Stimulated activated CD4-positive, alpha-beta T cell treated with anti-CD3 and anti-CD28 coated beads, Interleukin-12 subunit alpha, Interleukin-12 subunit beta, amount 100 ng/mL, for 24 hours (primary cell): ENCODE measurements around the gene TFIP11.

ENCODE experiments used
- DNase-seq, 2 experiments: peaks; one replicate each; pipeline ENCODE4 v3.0.0-alpha.2; 2020; ENCODE audit warnings: low read depth in 2 of 2

The TFIP11 gene

GRCh38 chr22:26512149-26512793 lies at the start of gene TFIP11:
TSS of gene TFIP11 (minus strand) at chr22:26512473. CDS start at chr22:26510272, 2,201 bp downstream.
- DNase-seq, result peak; percentile 84 to 94

GRCh38 chr22:26561756-26562417 lies 49.6 kb upstream of the TFIP11 start:
- DNase-seq, result no peak

GRCh38 chr22:26559961-26560575 lies 47.8 kb upstream of the TFIP11 start:
- no peak for DNase-seq

DNA sequence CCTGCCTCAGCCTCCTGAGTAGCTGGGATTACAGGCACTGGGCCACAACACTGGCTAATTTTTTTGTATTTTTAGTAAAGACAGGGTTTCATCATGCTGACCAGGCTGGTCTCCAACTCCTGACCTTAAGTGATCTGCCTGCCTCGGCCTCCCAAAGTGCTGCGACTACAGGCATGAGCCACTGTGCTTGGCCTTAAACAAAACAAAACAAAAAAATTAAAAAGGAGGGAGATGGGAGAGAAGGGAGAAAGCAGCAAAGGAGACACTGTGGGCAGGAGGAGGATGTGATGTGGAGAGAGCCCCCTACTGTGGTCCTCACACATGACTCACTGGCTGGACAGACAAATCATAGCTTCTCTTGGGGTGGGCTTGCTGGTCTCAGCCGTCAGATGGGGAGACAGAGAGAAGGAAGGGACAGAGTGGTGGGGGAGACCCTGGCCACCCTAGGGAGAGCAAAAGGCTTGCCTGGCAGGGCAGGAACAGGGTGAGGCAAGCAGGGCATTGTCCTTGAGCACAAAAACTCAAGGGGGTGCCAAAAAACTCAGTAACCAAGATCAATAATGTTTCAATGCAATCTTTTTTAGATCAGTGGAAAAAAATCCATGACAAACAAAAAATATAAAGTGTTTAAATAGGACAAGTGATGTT lies 46.1 kb upstream of the TFIP11 start:
- no peak for DNase-seq

GRCh38 chr22:26556904-26557303 lies 44.6 kb upstream of the TFIP11 start:
- DNase-seq, result no peak

GRCh38 chr22:26555478-26555877 lies 43.2 kb upstream of the TFIP11 start:
- DNase-seq, result no peak

- no peak for DNase-seq
Observed at GRCh38 chr22:26554956-26555355, 42.7 kb upstream of the TFIP11 start.

DNA sequence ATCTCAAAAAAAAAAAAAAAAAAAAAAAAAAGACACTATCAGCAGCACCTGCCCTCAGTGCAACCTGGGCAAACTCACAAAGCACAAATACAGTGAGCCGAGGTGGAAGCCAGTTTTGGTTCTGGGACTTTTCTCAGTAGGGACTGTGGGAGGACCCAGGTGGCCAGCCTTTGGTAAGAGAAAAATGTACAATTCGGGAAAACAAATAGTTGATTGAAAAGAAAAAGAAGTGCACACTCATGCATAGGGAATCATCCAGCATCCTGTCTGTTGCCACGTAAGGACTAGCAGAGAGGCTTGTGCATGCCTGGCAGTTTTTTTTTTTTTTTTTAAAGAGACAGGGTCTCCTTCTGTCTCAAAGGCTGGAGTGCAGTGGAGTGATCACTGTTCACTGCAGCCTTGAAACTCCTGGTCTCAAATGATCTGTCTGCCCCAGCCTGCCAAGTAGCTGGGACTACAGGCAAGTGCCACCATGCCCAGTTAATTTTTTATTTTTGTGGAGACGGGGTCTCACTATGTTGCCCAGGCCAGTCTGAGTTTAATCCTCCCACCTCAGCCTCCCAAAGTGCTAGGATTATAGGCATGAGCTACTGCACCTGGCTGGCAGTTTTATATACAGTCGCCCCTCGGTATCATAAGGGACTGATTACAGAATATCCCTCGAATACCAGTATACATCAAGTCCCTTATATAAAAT lies 40.9 kb upstream of the TFIP11 start:
- DNase-seq, result no peak

DNA sequence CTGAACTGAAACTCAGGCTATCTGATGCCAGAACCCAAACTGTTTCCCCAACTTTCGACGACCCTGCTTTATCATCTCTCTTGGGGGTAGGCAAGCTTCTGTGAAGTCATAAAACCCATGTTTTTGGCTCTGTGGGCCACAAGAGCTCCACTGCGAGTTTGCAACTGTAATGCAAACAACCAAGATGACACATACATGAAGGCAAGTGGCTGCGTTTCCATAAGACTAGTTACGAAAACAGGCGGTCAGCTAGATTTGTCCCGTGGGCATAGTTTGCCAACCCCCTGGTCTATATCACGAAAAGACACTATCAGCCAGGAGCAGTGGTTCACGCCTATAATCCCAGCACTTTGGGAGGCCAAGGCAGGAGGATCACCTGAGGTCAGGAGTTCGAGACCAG lies 40.2 kb upstream of the TFIP11 start:
- DNase-seq, result no peak

DNA sequence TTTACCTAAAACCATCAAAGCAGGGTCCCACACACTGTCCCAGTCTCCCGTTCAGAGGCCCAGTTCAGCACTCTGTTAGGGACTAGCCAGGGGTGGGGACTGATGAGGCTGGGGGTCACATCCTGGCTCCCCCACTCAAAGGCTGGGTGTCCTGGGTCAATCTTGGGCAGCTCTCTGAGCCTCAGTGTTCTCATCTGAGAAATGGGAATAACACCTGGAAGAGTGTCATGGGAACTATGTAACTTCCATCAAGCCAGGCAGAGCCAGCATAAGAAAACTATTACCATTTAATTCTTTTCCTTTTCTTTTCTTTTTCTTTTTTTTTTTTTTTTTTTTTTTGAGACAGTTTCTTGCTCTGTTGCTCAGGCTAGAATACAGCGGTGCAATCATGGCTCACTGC lies 39.3 kb upstream of the TFIP11 start:
- DNase-seq, result no peak

GRCh38 chr22:26550498-26551033 lies 38.3 kb upstream of the TFIP11 start:
- no peak for DNase-seq

GRCh38 chr22:26549902-26550497 lies 37.7 kb upstream of the TFIP11 start:
- no peak for DNase-seq

- no peak for DNase-seq
Observed at GRCh38 chr22:26548984-26549383, 36.7 kb upstream of the TFIP11 start.

DNA sequence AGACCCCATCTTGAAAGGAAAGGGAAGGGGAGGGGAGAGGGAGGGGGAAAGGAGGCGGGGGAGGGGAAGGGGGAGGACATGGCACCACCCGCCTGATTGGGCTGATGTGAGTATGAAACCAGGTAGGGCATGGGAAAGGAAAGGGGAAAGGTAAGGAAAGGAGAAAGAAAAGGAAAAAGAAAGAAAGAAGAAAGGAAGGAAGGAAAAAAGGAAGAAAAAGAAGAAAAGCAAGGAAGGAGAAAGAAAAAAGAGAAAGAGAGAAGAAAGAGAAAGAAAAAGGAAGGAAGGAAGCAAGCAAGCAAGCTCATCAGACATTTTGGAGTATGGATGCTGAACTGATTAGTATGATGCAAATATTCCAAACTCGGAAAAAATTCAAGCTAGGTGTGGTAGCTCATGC lies 36.0 kb upstream of the TFIP11 start:
- DNase-seq, result no peak

DNA sequence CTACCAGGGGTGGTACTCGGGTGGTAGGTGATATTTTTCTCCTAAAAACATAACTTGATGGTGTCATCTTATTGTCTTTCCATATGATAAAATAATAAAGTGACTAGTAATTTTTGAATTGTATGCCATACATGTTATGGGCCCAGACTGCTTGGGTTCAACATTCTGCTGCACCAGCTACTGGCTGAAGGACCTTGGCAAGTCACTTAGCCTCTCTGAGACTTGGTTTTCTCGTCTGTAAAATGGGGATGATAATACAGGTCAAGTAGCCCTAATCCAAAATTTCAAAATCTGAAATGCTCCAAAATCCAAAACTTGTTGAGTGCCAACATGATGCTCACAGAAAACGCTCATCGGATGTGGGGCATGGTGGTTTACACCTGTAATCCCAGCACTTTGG lies 35.6 kb upstream of the TFIP11 start:
- no peak for DNase-seq

DNA sequence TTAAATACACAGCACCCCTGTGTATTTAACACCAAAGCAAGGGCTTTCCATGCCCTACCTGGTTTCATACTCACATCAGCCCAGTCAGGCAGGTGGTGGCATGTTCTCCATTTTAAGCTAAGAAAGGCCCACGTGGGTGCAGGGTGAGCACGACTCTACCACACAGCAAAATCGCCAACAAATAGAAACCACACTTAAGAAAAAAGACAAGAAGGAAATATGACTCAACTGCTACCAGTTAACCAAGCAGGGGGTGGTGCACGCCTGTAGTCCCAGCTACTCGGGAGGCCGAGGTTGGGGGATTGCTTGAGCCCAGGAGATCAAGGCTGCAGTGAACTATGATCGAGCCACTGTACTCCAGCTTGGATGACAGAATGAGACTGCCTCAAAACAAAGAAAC lies 35.2 kb upstream of the TFIP11 start:
- DNase-seq, result peak; percentile 1 to 11

- no peak for DNase-seq
Observed at GRCh38 chr22:26546282-26546681, 34.0 kb upstream of the TFIP11 start.

DNA sequence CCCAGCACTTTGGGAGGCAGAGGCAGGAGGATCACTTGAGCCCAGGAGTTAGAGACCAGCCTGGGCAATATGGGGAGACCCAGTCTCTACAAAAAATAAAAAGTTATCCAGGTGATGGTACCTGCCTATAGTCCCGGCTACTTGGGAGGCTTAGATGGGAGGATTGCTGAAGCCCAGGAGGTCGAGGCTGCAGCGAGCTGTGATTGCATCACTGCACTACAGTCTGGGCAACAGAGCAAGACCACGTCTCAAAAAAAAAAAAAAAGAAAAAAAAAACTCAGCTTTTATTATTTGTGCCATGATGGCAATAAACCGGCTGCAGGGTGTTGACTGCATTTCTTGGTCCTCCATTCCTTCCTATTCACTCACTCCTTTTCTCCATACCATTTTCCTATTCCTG lies 33.6 kb upstream of the TFIP11 start:
- no peak for DNase-seq

GRCh38 chr22:26545385-26545784 lies 33.1 kb upstream of the TFIP11 start:
- DNase-seq, result no peak

DNA sequence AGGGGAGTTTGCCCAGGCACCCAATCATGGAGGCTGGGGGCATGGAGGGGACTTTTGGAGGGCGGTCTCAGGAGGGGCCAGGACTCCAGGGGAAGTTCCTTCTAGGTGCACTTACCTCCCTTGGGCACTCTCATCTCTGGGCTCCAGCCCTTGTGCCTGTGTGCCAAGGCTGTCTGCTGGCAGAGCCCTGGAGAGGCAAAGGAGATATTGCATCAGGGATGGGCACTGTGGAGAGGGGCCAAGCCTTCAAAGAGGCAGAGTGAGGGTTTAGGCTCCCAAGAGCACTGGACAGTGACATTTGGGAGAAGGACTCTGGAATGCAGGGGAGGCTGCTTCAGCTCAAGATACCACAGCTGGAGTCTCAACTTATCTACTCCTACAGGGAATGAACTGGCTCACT lies 32.2 kb upstream of the TFIP11 start:
- no peak for DNase-seq

DNA sequence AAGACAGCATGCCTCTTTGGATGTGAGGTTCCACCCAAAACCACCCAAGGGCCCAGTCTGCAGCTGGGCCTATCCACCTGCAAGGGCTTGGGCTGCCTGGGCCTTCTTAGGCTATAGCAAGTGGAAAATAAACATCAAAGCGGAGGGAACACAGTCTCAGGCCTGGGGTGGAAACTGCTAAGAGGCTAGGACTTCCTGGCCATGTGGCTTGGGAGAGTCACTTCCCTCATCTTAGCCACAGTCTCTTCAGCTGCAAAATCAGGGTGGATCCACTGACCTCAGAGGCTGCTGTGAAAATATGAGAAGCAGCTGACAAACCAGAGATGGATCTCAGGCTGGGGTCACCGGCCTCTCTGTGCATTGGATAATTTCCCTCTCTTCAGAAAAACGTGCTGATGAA lies 30.6 kb upstream of the TFIP11 start:
- DNase-seq, result no peak
